ENCODE measurements around the gene EXOSC10.
A peak's percentile ranks its signal among the peaks of the same experiment; 100 is the strongest.

Gene EXOSC10

GRCh38 chr1:11099310-11100148 lies at the start of gene EXOSC10:
Gene EXOSC10 (minus strand): TSS chr1:11099869. CDS start chr1:11099831, 38 bp downstream.
- DNase-seq: peak; percentile 90

GRCh38 chr1:11147197-11147770 lies 47.6 kb upstream of the EXOSC10 start:
- DNase-seq: no peak

DNA sequence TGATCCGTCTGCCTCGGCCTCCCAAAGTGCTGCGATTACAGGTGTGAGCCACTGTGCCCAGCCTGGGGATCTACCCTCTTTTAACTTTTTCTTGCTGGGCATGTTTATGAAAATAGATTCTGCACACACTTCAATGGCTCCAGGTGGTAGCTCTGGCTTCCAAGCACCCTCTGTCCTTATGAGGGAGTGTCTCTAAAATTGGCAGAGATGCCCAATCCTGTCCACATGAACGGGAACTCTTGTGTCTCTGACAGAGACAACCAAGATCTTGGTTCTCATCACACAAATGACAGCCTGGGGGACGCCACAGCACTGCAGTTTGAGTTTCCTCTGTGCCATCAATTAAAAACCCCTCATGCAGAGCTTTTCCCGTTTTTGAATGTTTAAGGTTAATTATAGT lies 46.1 kb upstream of the EXOSC10 start:
- no peak for DNase-seq

DNA sequence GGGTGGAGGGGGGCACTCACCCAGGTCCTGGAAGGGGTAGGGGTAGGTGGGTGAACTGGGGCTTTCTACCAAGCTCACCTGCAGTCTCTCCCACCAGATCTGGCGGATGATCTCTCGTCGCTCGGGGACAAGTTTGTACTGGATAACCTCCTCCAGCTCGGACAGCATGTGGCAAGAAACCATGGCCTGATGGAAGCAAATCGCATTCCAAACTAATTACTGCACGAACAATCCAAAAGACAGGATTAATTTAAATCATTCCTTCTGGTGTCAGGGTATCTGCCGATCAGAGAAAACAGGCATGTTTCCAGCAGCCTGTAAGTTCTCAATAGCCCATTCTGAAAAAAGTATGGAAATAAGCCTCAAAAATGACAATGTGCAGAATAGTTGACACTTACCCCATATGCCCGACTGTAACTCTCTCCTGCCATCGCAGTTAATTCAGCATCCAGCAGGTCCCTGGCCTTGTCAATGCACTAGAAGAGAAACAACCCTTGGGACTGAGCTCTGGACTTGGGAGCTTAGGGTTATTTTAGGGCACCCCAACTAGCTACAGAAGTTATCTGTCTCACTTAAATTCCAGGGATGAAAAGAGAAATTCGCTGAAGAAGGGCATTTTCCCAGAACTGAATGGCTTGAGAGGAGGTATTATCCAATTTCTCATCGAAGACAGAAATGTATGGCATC lies 45.0 kb upstream of the EXOSC10 start:
- DNase-seq: no peak

DNA sequence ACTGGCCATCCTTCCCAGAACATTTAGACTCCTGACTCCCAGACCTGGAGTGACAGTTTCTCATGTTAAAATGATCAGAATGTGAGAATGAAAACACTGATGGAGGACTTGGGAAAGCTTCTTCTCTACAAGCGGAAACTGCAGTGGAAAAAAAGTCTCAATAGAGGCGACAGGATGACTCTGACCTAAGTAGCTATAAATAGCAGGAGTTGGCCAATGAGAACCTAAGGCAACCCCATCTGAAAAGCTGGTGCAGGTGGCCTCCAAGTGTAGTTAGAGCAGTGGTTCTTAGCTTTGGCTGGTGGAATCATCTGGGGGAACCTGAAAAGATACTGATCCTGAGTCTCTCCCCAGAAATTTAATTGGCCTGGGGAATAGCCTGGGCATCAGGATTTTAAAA lies 44.2 kb upstream of the EXOSC10 start:
- DNase-seq: no peak

- no peak for DNase-seq
Observed at GRCh38 chr1:11143401-11143800, 43.7 kb upstream of the EXOSC10 start.

- no peak for DNase-seq
Observed at GRCh38 chr1:11142618-11143391, 43.1 kb upstream of the EXOSC10 start.

DNA sequence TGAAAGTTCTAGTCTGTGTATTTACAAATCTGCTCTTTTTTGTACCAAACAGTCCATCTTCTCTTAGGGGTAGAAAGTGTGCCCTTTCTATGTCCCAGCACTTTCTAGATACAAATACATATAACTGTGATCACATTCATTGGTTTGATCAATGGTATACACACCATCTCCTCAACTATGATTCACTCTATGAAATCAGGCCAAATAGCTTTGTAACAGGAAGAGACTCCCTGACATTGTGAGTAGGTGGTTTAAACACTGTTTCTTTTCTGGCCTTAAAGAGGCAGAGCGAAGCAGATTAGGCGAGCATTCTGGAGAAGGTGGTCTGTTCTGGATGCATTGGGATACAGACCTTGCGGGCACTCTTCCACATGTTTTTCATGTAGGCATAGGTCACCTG lies 39.3 kb upstream of the EXOSC10 start:
- DNase-seq: no peak

- no peak for DNase-seq
Observed at GRCh38 chr1:11138029-11138428, 38.4 kb upstream of the EXOSC10 start.

DNA sequence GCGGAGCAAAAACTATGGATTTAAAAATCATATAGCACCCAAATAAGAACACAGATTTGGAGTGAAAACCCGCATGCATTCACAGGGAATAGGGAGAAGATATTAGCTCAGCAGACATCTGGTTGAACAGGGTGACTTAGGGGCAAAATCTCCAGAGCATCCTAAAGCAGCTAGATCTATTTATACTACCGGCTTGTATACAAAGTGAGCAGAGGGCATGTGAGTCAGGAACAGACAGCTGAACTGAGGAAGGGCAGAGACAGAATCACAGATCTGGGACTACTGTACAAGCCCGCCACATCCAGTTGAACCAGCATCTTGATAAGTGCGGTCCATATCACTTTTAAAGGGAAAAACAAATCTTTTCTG lies 35.2 kb upstream of the EXOSC10 start:
- DNase-seq: no peak

DNA sequence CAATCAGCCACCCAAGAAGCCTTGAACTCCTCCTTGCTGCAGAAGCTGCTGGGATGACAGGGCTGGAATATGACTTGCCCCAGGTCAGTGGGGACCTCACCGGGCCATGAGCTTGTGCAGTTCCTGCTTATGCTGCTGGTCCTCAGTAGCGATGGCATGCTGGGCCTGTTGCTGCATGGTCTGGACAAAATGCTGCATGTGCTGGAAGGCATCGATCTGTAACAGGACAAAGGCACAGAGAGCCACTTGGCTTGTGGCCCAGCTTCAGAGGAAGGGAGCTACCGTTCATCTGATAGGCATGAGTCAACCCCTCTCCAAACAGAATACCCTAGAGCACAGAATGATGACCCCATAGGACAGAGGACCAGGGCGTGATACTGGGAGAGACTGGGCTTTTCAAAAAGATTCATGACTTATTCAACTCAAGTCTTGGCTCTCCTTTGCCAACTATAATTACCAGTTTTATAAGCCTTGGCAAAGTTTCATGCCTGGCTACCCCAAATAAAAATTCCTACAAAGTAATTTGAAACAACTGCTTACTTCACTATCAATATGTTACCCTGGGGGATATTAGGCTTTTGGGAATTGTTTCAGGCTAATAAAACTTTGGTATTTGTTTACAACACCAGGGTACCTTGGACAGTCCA lies 34.7 kb upstream of the EXOSC10 start:
- DNase-seq: no peak

DNA sequence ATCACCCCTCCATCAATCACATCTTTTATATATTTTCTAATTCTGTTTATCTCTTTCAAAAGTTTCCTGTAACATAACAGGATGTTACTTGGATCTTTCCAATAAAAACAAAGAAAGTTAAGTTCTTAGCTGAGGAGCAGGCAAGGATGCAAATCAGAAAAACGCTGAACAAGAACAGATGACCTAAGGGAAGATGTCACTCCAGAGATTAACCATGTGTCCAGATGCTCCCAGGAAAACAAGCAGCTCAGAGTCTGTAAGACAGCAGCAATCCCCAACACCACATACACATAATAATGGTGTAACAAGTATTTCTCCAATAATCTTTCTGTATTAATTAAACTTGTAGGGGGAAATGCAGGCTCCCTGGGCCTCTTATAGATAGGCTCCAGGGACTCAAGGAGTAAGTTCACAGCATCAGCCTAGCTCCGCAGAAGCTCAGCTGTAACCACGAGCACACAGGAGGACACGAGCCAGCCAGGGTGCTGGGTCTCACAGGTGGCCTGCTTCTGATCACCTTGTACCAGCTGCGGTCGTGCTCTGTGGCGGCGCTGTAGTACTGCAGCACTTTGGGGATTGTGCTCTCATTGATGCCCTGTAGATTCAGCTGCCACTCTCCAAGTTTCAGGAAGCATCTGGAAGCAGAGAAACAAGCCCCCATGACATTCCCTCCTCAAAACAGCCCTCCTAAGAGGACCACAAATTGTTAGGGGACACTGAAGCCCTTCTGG lies 33.1 kb upstream of the EXOSC10 start:
- no peak for DNase-seq

DNA sequence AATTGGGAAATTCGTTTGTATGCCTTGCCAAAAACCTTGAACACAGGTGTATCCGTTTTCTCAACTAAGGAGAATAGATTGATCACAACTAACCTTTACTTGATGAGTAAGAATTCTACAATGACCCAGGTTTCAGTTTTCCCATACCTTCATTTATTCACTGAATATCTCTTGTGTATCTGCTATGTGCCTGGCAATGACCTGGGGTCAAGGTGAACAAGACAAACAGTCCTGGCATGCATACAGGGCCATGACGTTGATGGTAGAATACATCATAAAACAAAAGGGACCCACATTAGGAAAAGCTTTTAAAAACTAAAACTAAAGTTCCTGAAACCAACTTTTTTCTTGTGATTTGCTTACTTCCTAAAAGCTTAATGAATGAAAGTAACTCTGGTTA lies 32.1 kb upstream of the EXOSC10 start:
- no peak for DNase-seq

- DNase-seq: no peak
Observed at GRCh38 chr1:11130406-11130805, 30.7 kb upstream of the EXOSC10 start.

- DNase-seq: no peak
Observed at GRCh38 chr1:11129649-11130390, 30.2 kb upstream of the EXOSC10 start.

- DNase-seq: no peak
Observed at GRCh38 chr1:11126569-11126968, 26.9 kb upstream of the EXOSC10 start.

DNA sequence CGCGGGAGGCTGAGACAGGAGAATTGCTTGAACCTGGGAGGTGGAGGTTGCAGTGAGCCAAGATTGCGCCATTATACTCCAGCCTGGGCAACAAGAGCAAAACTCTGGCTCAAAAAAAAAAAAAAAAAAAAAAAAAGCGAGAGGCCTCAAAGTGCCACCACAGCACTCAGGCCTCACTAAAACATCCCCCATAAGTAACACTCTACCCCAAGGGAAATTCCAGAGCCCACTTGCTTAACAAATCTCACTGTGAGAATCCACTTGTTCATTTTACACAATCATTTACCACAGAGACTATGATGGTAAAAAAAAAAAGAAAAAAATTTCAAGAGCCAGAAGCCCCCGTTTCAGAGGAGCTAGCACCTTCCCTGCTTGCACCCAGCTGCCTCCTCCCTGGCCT lies 26.3 kb upstream of the EXOSC10 start:
- no peak for DNase-seq

DNA sequence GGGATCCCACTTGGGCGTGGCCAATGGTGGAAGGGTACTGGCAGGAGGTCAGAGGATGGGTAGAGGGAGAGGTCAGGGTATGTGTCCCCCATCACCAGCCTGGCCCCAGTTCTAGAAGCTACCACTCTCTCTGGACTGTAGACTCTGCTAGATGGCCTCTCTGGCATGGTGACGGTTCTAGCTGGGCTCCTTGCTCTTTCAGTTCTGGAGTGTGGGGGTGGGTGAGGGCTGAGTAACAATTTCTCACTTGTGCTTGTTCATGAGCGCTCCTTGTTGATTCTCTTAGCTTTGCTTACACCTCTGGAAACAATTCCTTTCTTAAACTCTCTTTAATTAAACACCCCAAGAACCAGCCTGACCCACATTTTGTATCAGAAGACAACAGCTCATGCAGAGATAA lies 25.3 kb upstream of the EXOSC10 start:
- DNase-seq: no peak

- DNase-seq: no peak
Observed at GRCh38 chr1:11116318-11116717, 16.6 kb upstream of the EXOSC10 start.

- DNase-seq: no peak
Observed at GRCh38 chr1:11114966-11115365, 15.3 kb upstream of the EXOSC10 start.

DNA sequence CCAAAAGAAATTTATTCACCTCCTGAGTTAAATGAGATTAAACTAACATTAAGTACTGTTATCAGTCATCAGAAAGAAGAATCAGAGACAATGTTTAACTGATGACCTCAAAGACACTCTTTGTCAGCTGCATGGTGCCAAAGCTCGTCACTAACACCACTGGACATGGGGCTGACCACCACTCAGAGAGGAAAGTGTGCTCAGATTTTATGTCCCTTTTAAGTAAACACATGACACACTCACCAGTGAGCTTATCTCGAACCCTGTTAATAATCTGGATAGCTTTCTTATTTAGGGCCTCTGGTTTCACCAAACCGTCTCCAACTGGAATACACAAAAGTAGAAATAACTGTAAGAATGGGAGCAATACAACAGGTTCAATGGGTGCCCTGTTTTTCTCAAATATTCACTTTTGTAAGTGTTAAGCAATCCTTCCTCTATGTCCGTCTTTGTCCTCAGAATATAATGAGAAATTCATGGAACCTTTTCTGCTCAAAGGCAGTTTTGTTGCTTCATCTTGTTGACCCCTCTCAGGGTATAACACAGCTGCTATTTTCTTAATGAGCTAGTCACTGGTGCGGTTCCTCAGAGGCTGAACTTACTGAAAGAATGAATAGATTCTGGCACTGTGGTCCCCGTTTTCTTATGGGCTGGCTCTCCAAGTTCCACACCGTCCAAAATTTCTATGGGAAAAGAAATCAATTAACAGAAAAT lies 9.5 kb upstream of the EXOSC10 start:
- no peak for DNase-seq
